T47D (cell line): ENCODE measurements around the gene FAM107B.

Experiments
- DNase-seq, 2 experiments: peaks; one replicate each; pipeline versions ENCODE4 v3.0.0 to v3.0.0-alpha.2; 2011 to 2012; ENCODE audit warnings: low read depth in 1 of 2, low spot score in 1 of 2
- JUND ChIP-seq: IDR thresholded peaks from 2 replicates; pipeline ENCODE4 v1.6.1; 2012; ENCODE audit warnings: low read depth
- in situ Hi-C: cut with HindIII; loops from 2 replicates; pipeline ENCODE4 v1.10.0; 2016; ENCODE audit warnings: low sequenced_read_pairs, low pct_unique_long_range_greater_than_20kb

The FAM107B gene

GRCh38 chr10:14500172-14500765, 274.4 kb downstream of the FAM107B start:
- TF ChIP-seq JUND: no peak
- in situ Hi-C loops: no loop called here
- DNase-seq: no peak

- DNase-seq: no peak
- no peak for TF ChIP-seq JUND
- in situ Hi-C loops: no loop called here
Measured at GRCh38 chr10:14499601-14499904, 275.1 kb downstream of the FAM107B start.

- in situ Hi-C loops: no loop called here
Measured at GRCh38 chr10:14498326-14498725, 276.4 kb downstream of the FAM107B start.

GRCh38 chr10:14491811-14492210, 282.9 kb downstream of the FAM107B start:
- DNase-seq: no peak
- in situ Hi-C loops: no loop called here
- TF ChIP-seq JUND: no peak

More at GRCh38 chr10:14498326-14498725, 276.4 kb downstream of the FAM107B start:
- no peak for DNase-seq
- no peak for TF ChIP-seq JUND

GRCh38 chr10:14489522-14490177, 285.0 kb downstream of the FAM107B start:
- no peak for TF ChIP-seq JUND
- DNase-seq: no peak
- in situ Hi-C loops: no loop called here

- in situ Hi-C loops: no loop called here
- no peak for TF ChIP-seq JUND
- no peak for DNase-seq
Measured at GRCh38 chr10:14487488-14487883, 287.2 kb downstream of the FAM107B start.

- DNase-seq: no peak
- in situ Hi-C loops: no loop called here
- TF ChIP-seq JUND: no peak
Measured at GRCh38 chr10:14486777-14487487, 287.8 kb downstream of the FAM107B start.

- in situ Hi-C loops: no loop called here
- DNase-seq: no peak
- TF ChIP-seq JUND: no peak
Measured at GRCh38 chr10:14485986-14486385, 288.7 kb downstream of the FAM107B start.

GRCh38 chr10:14483417-14483816, 291.3 kb downstream of the FAM107B start:
- no peak for TF ChIP-seq JUND
- no peak for DNase-seq
- in situ Hi-C loops: no loop called here

- in situ Hi-C loops: no loop called here
- no peak for DNase-seq
- TF ChIP-seq JUND: no peak
Measured at GRCh38 chr10:14481752-14482151, 292.9 kb downstream of the FAM107B start.

GRCh38 chr10:14481014-14481413, 293.7 kb downstream of the FAM107B start:
- TF ChIP-seq JUND: no peak
- no peak for DNase-seq
- in situ Hi-C loops: no loop called here

- no peak for TF ChIP-seq JUND
- in situ Hi-C loops: no loop called here
- peak in 1 of 2 experiments; percentile 82 for DNase-seq
Measured at GRCh38 chr10:14478604-14479003, 296.1 kb downstream of the FAM107B start.

- TF ChIP-seq JUND: no peak
- DNase-seq: no peak
- in situ Hi-C loops: no loop called here
Measured at GRCh38 chr10:14478201-14478600, 296.5 kb downstream of the FAM107B start.
